GM18870 (cell line): ENCODE results near the gene PRORP.
A peak's percentile ranks its signal among the peaks of the same experiment; 100 is the strongest.
"Not testable (repeated sequence)": the region's sequence is repeated elsewhere in the genome, so short reads cannot be mapped to it uniquely, and the experiment has no call there.

Source experiments
- ATAC-seq: cut with Tn5 transposase; IDR thresholded peaks from one replicate; pipeline ENCODE4 v1.9.1; 2021; ENCODE audit warnings: moderate library complexity; ENCODE audit not compliant: unreplicated experiment

PRORP gene

GRCh38 chr14:35121887-35122695, at the start of gene PRORP, which contains the start of gene PPP2R3C:
TSS of gene PRORP (plus strand) at chr14:35122552. CDS start at chr14:35123246, 694 bp downstream.
TSS of gene PPP2R3C (minus strand) at chr14:35121990. CDS start at chr14:35121959, 31 bp downstream.
- peak; percentile 81 for ATAC-seq

- ATAC-seq: no peak
Measured at GRCh38 chr14:35073486-35073885, 48.9 kb upstream of the PRORP start.

GRCh38 chr14:35078082-35078481, 44.3 kb upstream of the PRORP start:
- ATAC-seq: no peak

- ATAC-seq: no peak
Measured at GRCh38 chr14:35079742-35080141, 42.6 kb upstream of the PRORP start.

GRCh38 chr14:35083530-35084150, 38.7 kb upstream of the PRORP start:
- ATAC-seq: no peak

GRCh38 chr14:35085441-35085840, 36.9 kb upstream of the PRORP start:
- ATAC-seq: no peak

- ATAC-seq: no peak
Measured at GRCh38 chr14:35088514-35088913, 33.8 kb upstream of the PRORP start.

GRCh38 chr14:35094645-35095044, 27.7 kb upstream of the PRORP start:
- not testable (repeated sequence) for ATAC-seq

GRCh38 chr14:35107866-35108265, 14.5 kb upstream of the PRORP start:
- no peak for ATAC-seq

GRCh38 chr14:35112641-35113040, 9.7 kb upstream of the PRORP start:
- ATAC-seq: no peak

- no peak for ATAC-seq
Measured at GRCh38 chr14:35113308-35113950, 8.9 kb upstream of the PRORP start.

- ATAC-seq: no peak
Measured at GRCh38 chr14:35114036-35114435, 8.3 kb upstream of the PRORP start.

GRCh38 chr14:35116242-35116641, 6.1 kb upstream of the PRORP start:
- ATAC-seq: no peak

- ATAC-seq: no peak
Measured at GRCh38 chr14:35117112-35117511, 5.2 kb upstream of the PRORP start.

GRCh38 chr14:35121026-35121886, 1.1 kb upstream of the PRORP start:
- ATAC-seq: no peak

- ATAC-seq: no peak
Measured at GRCh38 chr14:35122696-35123387, 490 bp downstream of the PRORP start.

- ATAC-seq: no peak
Measured at GRCh38 chr14:35123388-35123703, 994 bp downstream of the PRORP start.

GRCh38 chr14:35124127-35124526, 1.8 kb downstream of the PRORP start:
- ATAC-seq: no peak

- no peak for ATAC-seq
Measured at GRCh38 chr14:35133542-35134328, 11.4 kb downstream of the PRORP start.
